Adrenal gland (tissue), 12 donors: ENCODE data around the gene ELOB. TPM values are rescaled to one million over a fixed set of nuclear protein-coding genes. Genes with fewer than 3 reads are reported as not detected.

Experiments used
- DNase-seq, 7 donors: peaks; one replicate each; pipeline ENCODE4 v3.0.0-alpha.2; 2019 to 2020
- H3K27ac ChIP-seq, 5 donors: fragments of 200-600 bp; sonication (generic) in 4 of 5; 1 replicate in 3 of 5; 2 replicates in 2 of 5; pipeline versions ENCODE4 v1.5.1 to v1.8.0; 2016 to 2020; ENCODE audit warnings: mild to moderate bottlenecking in 1 of 5
- H3K27me3 ChIP-seq: fragments of 200-600 bp; 2 replicates; pipeline ENCODE4 v1.8.0; 2021
- H3K36me3 ChIP-seq, 2 donors: fragments of 200-600 bp; replicated peaks in 1 of 2; 1 replicate in 1 of 2; 2 replicates in 1 of 2; pipeline versions ENCODE4 v1.5.1 to v1.8.0; 2018 to 2022
- H3K4me1 ChIP-seq, 2 donors: fragments of 200-600 bp; replicated peaks in 1 of 2; 1 replicate in 1 of 2; 2 replicates in 1 of 2; pipeline versions ENCODE4 v1.5.1 to v1.8.0; 2018 to 2021
- H3K4me3 ChIP-seq, 4 donors: fragments of 200-600 bp; sonication (generic) in 3 of 4; one replicate each; pipeline ENCODE4 v1.5.1; 2016 to 2018
- H3K9me3 ChIP-seq, 3 donors: fragments of 200-600 bp; sonication (generic) in 1 of 3; replicated peaks in 1 of 3; 1 replicate in 2 of 3; 2 replicates in 1 of 3; pipeline versions ENCODE4 v1.5.1 to v1.8.0; 2016 to 2021
- POLR2A ChIP-seq, 2 donors: fragments of 450-650 bp; IDR thresholded peaks; one replicate each; pipeline ENCODE4 v1.6.1; 2017; ENCODE audit warnings: antibody characterized with exemption in 2 of 2, mild to moderate bottlenecking in 2 of 2, moderate library complexity in 1 of 2
- WGBS, 4 donors: extraction: QIAGEN DNeasy Blood & Tissue Kit in 2 of 4; methylation state at CpG; one replicate each; pipeline versions ENCODE4 v1.1.5 to v1.1.7; 2013 to 2017; 5-methylcytosine and 5-hydroxymethylcytosine counted together
- intact Hi-C, 2 donors: fragments of 100-400 bp; cut with DNase I; formaldehyde crosslinking; loops; one replicate each; pipeline versions ENCODE4 v1.14.1 to v1.15.0; 2022 to 2023
- polyA plus RNA-seq, 3 donors: library from polyadenylated mRNA; stranded (reverse); fragments of 200-250 nt in 2 of 3; fragments of 350-450 nt in 1 of 3; fragmentation: Illumina TruSeq in 1 of 3; extraction: RNeasy Lipid Tissue Mini Kit (QIAGEN cat#74804) in 1 of 3; gene quantifications; one replicate each; pipeline ENCODE4 v1.2.3, GENCODE V29; 2013 to 2014
- total RNA-seq, 9 donors: library from RNA; depleted of rRNA in 4 of 9; stranded (reverse); fragments of >200 nt in 4 of 9; fragments of 120-200 nt in 1 of 9; fragmentation: NEBNext Ultra II Directional in 1 of 9; extraction: Animal tissue kit (Norgen Biotek cat#: 25700) in 1 of 9; gene quantifications; one replicate each; pipeline versions ENCODE4 v1.1.0 to v1.2.4, GENCODE V29; 2013 to 2023
- TF ChIP-seq, protein P1 (sequence below), 6 experiments: fragments of 450-650 bp in 4 of 6; fragments of 200-600 bp in 2 of 6; sonication (generic) in 1 of 6; IDR thresholded peaks; 1 replicate in 5 of 6; 2 replicates in 1 of 6; pipeline versions ENCODE4 v1.5.1 to v1.8.0; 2016 to 2021; ENCODE audit warnings: antibody characterized with exemption in 6 of 6, mild to moderate bottlenecking in 2 of 6, moderate library complexity in 1 of 6
- donor health status: healthy with polysubstance abuse.
- donor health status: Bipolar disorder and iron deficiency.
- donor health status: DM: yes; HTN: yes; CAD: no.
- donor health status: DM: no; HTN: no; CAD: no.
- donor health status: DM: no; HTN: no; CAD: no.
- donor health status: DM: yes; HTN: yes; CAD: no.

Gene ELOB
- total and polyA plus RNA-seq, 12 donors = 72.7 to 1,030 (median 361) TPM

GRCh38 chr16:2795395-2796143 lies 18.5 kb upstream of the ELOB start:
- no peak for DNase-seq
- intact Hi-C loops = no loop called here
- Histone ChIP-seq H3K4me1 (peaks cover 0 to 6% of the 10 kb centered on the region in 2 donors), H3K4me3 (no peak overlapping the region), H3K36me3 (no peaks in the 10 kb centered on the region), H3K27ac (no peak overlapping the region), H3K9me3 (no peaks in the 10 kb centered on the region), H3K27me3 (peaks cover 4% of the 10 kb centered on the region)
- WGBS, 4 donors = 66 to 76% (median 73%) methylated on average over 7 of the region's 7 CpGs
- no peak for TF ChIP-seq POLR2A (IDR thresholded peaks at IDR 0.05)
- TF ChIP-seq, protein P1, sequence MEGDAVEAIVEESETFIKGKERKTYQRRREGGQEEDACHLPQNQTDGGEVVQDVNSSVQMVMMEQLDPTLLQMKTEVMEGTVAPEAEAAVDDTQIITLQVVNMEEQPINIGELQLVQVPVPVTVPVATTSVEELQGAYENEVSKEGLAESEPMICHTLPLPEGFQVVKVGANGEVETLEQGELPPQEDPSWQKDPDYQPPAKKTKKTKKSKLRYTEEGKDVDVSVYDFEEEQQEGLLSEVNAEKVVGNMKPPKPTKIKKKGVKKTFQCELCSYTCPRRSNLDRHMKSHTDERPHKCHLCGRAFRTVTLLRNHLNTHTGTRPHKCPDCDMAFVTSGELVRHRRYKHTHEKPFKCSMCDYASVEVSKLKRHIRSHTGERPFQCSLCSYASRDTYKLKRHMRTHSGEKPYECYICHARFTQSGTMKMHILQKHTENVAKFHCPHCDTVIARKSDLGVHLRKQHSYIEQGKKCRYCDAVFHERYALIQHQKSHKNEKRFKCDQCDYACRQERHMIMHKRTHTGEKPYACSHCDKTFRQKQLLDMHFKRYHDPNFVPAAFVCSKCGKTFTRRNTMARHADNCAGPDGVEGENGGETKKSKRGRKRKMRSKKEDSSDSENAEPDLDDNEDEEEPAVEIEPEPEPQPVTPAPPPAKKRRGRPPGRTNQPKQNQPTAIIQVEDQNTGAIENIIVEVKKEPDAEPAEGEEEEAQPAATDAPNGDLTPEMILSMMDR (IDR thresholded peaks at IDR 0.05) = no peak

GRCh38 chr16:2792940-2793339 lies 15.9 kb upstream of the ELOB start:
- WGBS, 4 donors = 86 to 92% (median 87%) methylated on average over 10 of the region's 10 CpGs
- Histone ChIP-seq H3K36me3 (no peaks in the 10 kb centered on the region), H3K27ac (no peak overlapping the region), H3K27me3 (peaks cover 2% of the 10 kb centered on the region), H3K4me3 (no peak overlapping the region), H3K9me3 (no peaks in the 10 kb centered on the region), H3K4me1 (peaks cover 0 to 6% of the 10 kb centered on the region in 2 donors)
- TF ChIP-seq, protein P1 (IDR thresholded peaks at IDR 0.05) = no peak
- no peak for TF ChIP-seq POLR2A (IDR thresholded peaks at IDR 0.05)
- intact Hi-C loops = no loop called here
- no peak for DNase-seq

DNA sequence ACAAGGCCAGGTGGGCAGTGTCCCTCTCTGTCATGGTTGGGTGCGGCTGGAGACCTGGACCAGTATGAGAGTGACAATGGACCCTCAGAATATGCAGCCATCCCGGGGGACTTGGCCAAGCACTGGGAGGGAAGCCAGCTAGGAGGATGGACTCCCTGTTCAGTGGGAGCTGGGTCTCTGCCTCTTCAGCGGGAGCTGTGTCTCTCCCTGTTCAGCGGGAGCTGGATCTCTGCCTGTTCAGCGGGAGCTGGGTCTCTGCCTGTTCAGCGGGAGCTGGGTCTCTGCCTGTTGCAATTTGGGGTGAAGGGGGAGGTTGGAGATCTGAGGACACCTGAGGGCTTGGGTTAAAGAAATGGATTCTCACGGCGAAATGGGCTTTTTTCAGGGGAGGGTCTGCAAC lies 14.1 kb upstream of the ELOB start:
- no peak for DNase-seq
- Histone ChIP-seq H3K4me3 (no peak overlapping the region), H3K27me3 (peaks cover 8% of the 10 kb centered on the region), H3K27ac (no peak overlapping the region), H3K36me3 (no peaks in the 10 kb centered on the region), H3K4me1 (peaks cover 0 to 6% of the 10 kb centered on the region in 2 donors), H3K9me3 (no peaks in the 10 kb centered on the region)
- TF ChIP-seq, protein P1 (IDR thresholded peaks at IDR 0.05) = no peak
- no peak for TF ChIP-seq POLR2A (IDR thresholded peaks at IDR 0.05)
- intact Hi-C loops = no loop called here
- WGBS, 4 donors = 63 to 79% (median 71%) methylated on average over 6 to 8 of the region's 8 CpGs

GRCh38 chr16:2790631-2791030 lies 13.6 kb upstream of the ELOB start:
- Histone ChIP-seq H3K4me3 (no peak overlapping the region), H3K27ac (no peak overlapping the region), H3K27me3 (peaks cover 13% of the 10 kb centered on the region), H3K9me3 (no peaks in the 10 kb centered on the region), H3K36me3 (no peaks in the 10 kb centered on the region), H3K4me1 (peaks cover 0 to 6% of the 10 kb centered on the region in 2 donors)
- intact Hi-C loops = no loop called here
- peak in 1 of 7 donors; percentile 10 for DNase-seq
- 67 to 82% (median 75%) methylated on average over 3 to 5 of the region's 5 CpGs for WGBS, 4 donors
- no peak for TF ChIP-seq POLR2A (IDR thresholded peaks at IDR 0.05)
- TF ChIP-seq, protein P1 (IDR thresholded peaks at IDR 0.05) = no peak
